ENCODE measurements around the gene GCK. TPM values are rescaled to one million over a fixed set of nuclear protein-coding genes. Genes with fewer than 3 reads are reported as not detected.

The GCK gene
- total RNA-seq, 1 donor from 2014 or later, result 0.47 TPM

- TF ChIP-seq CTCF (IDR thresholded peaks at IDR 0.05), result no peak
- ATAC-seq, result no peak
- Histone ChIP-seq H3K9me3 (no peaks in the 10 kb centered on the region), H3K36me3 (no peaks in the 10 kb centered on the region), H3K27ac (no peak overlapping the region), H3K4me3 (no peak overlapping the region), H3K4me1 (no peaks in the 10 kb centered on the region), H3K27me3 (ENCODE audit: low read depth) (no peaks in the 10 kb centered on the region)
- no peak for DNase-seq
- intact Hi-C loops (cut with DNase I), result no loop called here
Measured at GRCh38 chr7:44154703-44155102, 34.5 kb downstream of the GCK start.

GRCh38 chr7:44153948-44154335 lies 35.3 kb downstream of the GCK start:
- ATAC-seq (no peak), DNase-seq (no peak)
- H3K4me1 ChIP-seq, result no peaks in the 10 kb centered on the region
- intact Hi-C loops (cut with DNase I), result no loop called here
- H3K27me3 ChIP-seq (ENCODE audit: low read depth), result no peaks in the 10 kb centered on the region
- no peaks in the 10 kb centered on the region for H3K36me3 ChIP-seq
- no peak overlapping the region for H3K4me3 ChIP-seq
- no peaks in the 10 kb centered on the region for H3K9me3 ChIP-seq
- H3K27ac ChIP-seq, result no peak overlapping the region
- no peak for TF ChIP-seq CTCF (IDR thresholded peaks at IDR 0.05)

GRCh38 chr7:44152971-44153947 lies 36.0 kb downstream of the GCK start:
- H3K36me3 ChIP-seq, result no peaks in the 10 kb centered on the region
- no peaks in the 10 kb centered on the region for H3K27me3 ChIP-seq (ENCODE audit: low read depth)
- H3K27ac ChIP-seq, result no peak overlapping the region
- DNase-seq, result no peak
- no peak overlapping the region for H3K4me3 ChIP-seq
- H3K9me3 ChIP-seq, result no peaks in the 10 kb centered on the region
- intact Hi-C loops (cut with DNase I), result no loop called here
- TF ChIP-seq CTCF (IDR thresholded peaks at IDR 0.05), result no peak
- no peaks in the 10 kb centered on the region for H3K4me1 ChIP-seq
- ATAC-seq, result no peak

- no peaks in the 10 kb centered on the region for H3K4me1 ChIP-seq
- no peaks in the 10 kb centered on the region for H3K36me3 ChIP-seq
- no peak for DNase-seq
- no peaks in the 10 kb centered on the region for H3K9me3 ChIP-seq
- H3K27ac ChIP-seq, result no peak overlapping the region
- no peak overlapping the region for H3K4me3 ChIP-seq
- intact Hi-C loops (cut with DNase I), result no loop called here
- no peak for ATAC-seq
- TF ChIP-seq CTCF (IDR thresholded peaks at IDR 0.05), result no peak
- H3K27me3 ChIP-seq (ENCODE audit: low read depth), result peaks cover 8% of the 10 kb centered on the region
Measured at GRCh38 chr7:44151956-44152355, 37.3 kb downstream of the GCK start.

GRCh38 chr7:44150966-44151941 lies 38.0 kb downstream of the GCK start:
- ATAC-seq (no peak), DNase-seq (no peak)

More at GRCh38 chr7:44150966-44151941, 38.0 kb downstream of the GCK start:
- H3K4me3 ChIP-seq, result no peak overlapping the region
- no peaks in the 10 kb centered on the region for H3K9me3 ChIP-seq
- H3K27ac ChIP-seq, result no peak overlapping the region
- no peaks in the 10 kb centered on the region for H3K36me3 ChIP-seq
- intact Hi-C loops (cut with DNase I), result no loop called here
- TF ChIP-seq CTCF (IDR thresholded peaks at IDR 0.05), result no peak
- peaks cover 13% of the 10 kb centered on the region for H3K27me3 ChIP-seq (ENCODE audit: low read depth)
- peaks cover 7% of the 10 kb centered on the region for H3K4me1 ChIP-seq

Data from lower lobe of right lung (tissue), 2 donors.